Measurements from ENCODE around the gene SLAMF6. TPM values are rescaled to one million over a fixed set of nuclear protein-coding genes. Genes with fewer than 3 reads are reported as not detected.

The SLAMF6 gene
- total RNA-seq, 6 donors from 2014 or later: 2.7 to 10.7 (median 3.4) TPM

DNA sequence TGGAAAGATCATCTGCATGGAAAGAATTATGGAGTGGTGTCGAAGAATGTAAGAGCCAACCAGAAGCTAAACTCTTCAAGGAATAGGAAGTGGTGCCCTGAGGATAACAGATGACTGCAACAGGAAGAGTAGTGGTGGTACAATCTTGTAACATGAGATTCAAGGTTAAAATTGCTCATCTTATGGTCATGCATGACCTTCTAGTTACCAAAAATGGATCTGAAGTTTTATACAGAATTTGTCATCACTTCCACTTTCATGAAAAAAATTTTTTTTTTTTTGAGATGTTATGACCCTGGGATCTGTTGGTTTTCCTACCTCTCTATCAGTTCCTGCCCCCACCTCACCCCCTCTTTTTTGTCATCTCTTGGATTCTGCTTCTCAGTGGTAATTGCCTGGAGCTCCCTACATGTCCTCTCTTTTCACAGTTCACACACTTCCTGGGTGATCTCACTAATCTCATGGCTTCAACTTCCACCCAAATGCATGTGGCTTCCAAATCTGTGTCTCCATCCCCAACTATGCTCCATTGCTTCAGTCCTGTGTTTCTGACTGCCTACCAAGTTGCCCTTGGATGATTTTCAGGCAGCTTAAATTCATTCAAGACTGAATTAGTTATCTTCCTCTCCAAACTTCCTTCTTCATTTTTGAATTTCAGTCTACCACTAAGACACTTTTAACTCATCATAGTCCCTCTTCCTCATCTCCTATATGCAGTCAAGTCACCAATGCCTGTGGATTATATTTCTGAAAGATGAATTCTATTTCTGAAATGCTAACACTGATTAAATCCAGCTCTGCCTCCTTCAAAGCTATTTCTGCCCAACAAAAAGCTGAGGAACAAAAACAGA, 48.4 kb downstream of the SLAMF6 start:
- no peaks in the 10 kb centered on the region for H3K36me3 ChIP-seq
- no peaks in the 10 kb centered on the region for H3K27me3 ChIP-seq
- H3K9me3 ChIP-seq: no peaks in the 10 kb centered on the region
- H3K4me1 ChIP-seq: no peaks in the 10 kb centered on the region
- DNase-seq (no peak), ATAC-seq (ENCODE audit: low FRiP score in 2 of 2) (no peak)
- H3K4me3 ChIP-seq: no peak overlapping the region
- TF ChIP-seq EP300 (IDR thresholded peaks at IDR 0.05): no peak
- TF ChIP-seq, protein P1, sequence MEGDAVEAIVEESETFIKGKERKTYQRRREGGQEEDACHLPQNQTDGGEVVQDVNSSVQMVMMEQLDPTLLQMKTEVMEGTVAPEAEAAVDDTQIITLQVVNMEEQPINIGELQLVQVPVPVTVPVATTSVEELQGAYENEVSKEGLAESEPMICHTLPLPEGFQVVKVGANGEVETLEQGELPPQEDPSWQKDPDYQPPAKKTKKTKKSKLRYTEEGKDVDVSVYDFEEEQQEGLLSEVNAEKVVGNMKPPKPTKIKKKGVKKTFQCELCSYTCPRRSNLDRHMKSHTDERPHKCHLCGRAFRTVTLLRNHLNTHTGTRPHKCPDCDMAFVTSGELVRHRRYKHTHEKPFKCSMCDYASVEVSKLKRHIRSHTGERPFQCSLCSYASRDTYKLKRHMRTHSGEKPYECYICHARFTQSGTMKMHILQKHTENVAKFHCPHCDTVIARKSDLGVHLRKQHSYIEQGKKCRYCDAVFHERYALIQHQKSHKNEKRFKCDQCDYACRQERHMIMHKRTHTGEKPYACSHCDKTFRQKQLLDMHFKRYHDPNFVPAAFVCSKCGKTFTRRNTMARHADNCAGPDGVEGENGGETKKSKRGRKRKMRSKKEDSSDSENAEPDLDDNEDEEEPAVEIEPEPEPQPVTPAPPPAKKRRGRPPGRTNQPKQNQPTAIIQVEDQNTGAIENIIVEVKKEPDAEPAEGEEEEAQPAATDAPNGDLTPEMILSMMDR (IDR thresholded peaks at IDR 0.05): no peak
- no peak for TF ChIP-seq POLR2AphosphoS5 (IDR thresholded peaks at IDR 0.05)
- TF ChIP-seq POLR2A (IDR thresholded peaks at IDR 0.05): no peak
- 70 to 100% methylated on average over 1 of the region's 1 CpG for WGBS, 2 donors
- H3K27ac ChIP-seq: no peak overlapping the region

DNA sequence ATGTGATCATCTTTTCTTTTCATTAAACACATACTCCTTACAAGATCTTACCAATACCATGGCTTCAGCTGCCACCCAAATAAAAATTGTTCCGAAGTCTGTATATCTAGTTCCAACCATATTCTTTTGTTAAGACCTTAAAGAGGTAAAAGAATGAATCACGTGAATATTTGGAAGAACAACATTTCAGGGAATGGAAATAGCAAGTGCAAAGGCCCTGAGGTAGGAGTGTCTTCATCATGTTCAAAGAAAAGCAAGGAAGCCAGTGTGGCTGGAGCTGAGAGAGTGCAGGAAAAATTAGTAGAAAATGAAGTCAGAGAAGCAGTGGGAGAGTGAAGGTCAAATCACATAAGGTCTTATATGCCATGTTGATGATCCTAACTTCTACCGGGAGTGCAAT, 50.9 kb downstream of the SLAMF6 start:
- TF ChIP-seq EP300 (IDR thresholded peaks at IDR 0.05) (no peak), POLR2A (IDR thresholded peaks at IDR 0.05) (no peak), POLR2AphosphoS5 (IDR thresholded peaks at IDR 0.05) (no peak)
- TF ChIP-seq, protein P1 (IDR thresholded peaks at IDR 0.05): no peak
- DNase-seq: no peak
- 91 to 93% methylated on average over 3 of the region's 3 CpGs for WGBS, 2 donors
- H3K36me3 ChIP-seq: no peaks in the 10 kb centered on the region
- no peaks in the 10 kb centered on the region for H3K27me3 ChIP-seq
- H3K9me3 ChIP-seq: no peaks in the 10 kb centered on the region
- H3K4me3 ChIP-seq: no peak overlapping the region
- no peak for ATAC-seq (ENCODE audit: low FRiP score in 2 of 2)
- H3K4me1 ChIP-seq: no peaks in the 10 kb centered on the region
- H3K27ac ChIP-seq: no peak overlapping the region

DNA sequence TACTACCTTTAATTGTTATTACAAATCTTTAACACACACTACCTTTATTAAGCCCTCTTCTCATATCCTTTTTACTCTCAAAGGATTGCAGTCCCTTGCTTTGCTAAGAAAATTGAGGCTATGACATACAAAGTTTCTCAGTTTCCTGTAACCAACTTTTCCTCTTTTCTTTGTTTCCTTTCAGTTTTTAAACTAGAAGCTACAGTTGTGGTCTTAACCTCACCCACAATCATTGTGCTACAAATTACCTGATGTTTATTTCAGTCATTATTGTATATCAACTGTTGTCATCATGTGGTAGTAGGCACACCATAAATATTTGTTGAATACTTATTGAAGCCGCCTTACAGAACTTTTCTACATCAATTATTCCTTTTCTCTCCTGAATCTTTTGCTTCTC, 51.8 kb downstream of the SLAMF6 start:
- 94 to 100% methylated on average over 1 of the region's 1 CpG for WGBS, 2 donors

DNA sequence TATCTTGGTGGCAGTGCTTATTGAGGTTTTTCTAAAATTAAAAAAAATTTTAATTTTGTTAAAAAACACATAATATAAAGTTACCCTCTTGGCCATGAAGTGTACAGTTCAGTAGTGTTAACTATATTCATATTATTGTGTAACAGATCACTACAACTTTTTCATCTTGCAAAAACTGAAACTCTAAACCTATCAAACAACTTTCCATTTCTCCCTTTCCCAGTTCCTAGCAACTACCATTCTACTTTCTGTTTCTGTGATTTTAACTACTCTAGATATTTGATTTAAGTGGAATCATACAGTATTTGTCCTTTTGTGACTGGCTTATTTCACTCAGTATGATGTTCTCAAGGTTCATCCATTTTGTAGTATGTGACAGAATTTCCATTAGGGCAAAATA, 55.5 kb downstream of the SLAMF6 start:
- Histone ChIP-seq H3K4me1 (no peaks in the 10 kb centered on the region), H3K4me3 (no peak overlapping the region), H3K27ac (no peak overlapping the region), H3K36me3 (no peaks in the 10 kb centered on the region), H3K27me3 (no peaks in the 10 kb centered on the region), H3K9me3 (no peaks in the 10 kb centered on the region)
- ATAC-seq (ENCODE audit: low FRiP score in 2 of 2) (no peak), DNase-seq (no peak)
- TF ChIP-seq POLR2AphosphoS5 (IDR thresholded peaks at IDR 0.05): no peak
- TF ChIP-seq, protein P1 (IDR thresholded peaks at IDR 0.05): no peak
- no peak for TF ChIP-seq POLR2A (IDR thresholded peaks at IDR 0.05)
- TF ChIP-seq EP300 (IDR thresholded peaks at IDR 0.05): no peak

More for the DNA sequence above, 51.8 kb downstream of the SLAMF6 start:
- TF ChIP-seq POLR2AphosphoS5 (IDR thresholded peaks at IDR 0.05) (no peak), EP300 (IDR thresholded peaks at IDR 0.05) (no peak)
- Histone ChIP-seq H3K4me3 (no peak overlapping the region), H3K27me3 (no peaks in the 10 kb centered on the region), H3K9me3 (no peaks in the 10 kb centered on the region), H3K36me3 (no peaks in the 10 kb centered on the region), H3K27ac (no peak overlapping the region), H3K4me1 (no peaks in the 10 kb centered on the region)
- DNase-seq: no peak
- no peak for ATAC-seq (ENCODE audit: low FRiP score in 2 of 2)

DNA sequence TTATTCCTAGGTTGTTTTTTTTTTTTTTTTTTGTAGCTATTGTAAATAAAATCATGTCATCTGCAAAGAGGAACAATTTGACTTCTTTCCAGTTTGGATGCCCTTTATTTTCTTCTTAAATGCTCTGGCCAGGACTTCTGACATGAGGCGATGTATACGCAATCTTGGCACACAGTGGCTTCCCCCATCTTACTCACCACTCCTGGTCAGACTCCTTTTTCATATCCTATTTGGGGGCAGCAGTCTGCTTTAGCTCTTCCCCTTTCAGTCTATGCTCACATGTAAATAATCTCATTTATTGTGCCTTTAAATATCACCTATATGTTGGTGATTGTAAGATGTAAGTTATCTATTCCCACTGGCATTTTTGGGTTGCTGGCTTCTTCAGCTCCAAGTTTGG, 56.1 kb downstream of the SLAMF6 start:
- no peak for ATAC-seq (ENCODE audit: low FRiP score in 2 of 2)
- Histone ChIP-seq H3K9me3 (no peaks in the 10 kb centered on the region), H3K4me3 (no peak overlapping the region), H3K4me1 (no peaks in the 10 kb centered on the region), H3K27ac (no peak overlapping the region), H3K27me3 (no peaks in the 10 kb centered on the region), H3K36me3 (no peaks in the 10 kb centered on the region)
- TF ChIP-seq EP300 (IDR thresholded peaks at IDR 0.05): no peak
- TF ChIP-seq, protein P1 (IDR thresholded peaks at IDR 0.05): no peak
- no peak for TF ChIP-seq POLR2A (IDR thresholded peaks at IDR 0.05)
- no peak for TF ChIP-seq POLR2AphosphoS5 (IDR thresholded peaks at IDR 0.05)
- 81 to 83% methylated on average over 2 of the region's 2 CpGs for WGBS, 2 donors
- no peak for DNase-seq
